ENCODE results near the gene GRB10. TPM values are rescaled to one million over a fixed set of nuclear protein-coding genes. Genes with fewer than 3 reads are reported as not detected.

The GRB10 gene
- total and polyA plus RNA-seq, 2 of the 8 experiments (the other 6 are each of a cell fraction or from before 2014, with no cell fraction given), result 35.7 to 97.0 TPM

DNA sequence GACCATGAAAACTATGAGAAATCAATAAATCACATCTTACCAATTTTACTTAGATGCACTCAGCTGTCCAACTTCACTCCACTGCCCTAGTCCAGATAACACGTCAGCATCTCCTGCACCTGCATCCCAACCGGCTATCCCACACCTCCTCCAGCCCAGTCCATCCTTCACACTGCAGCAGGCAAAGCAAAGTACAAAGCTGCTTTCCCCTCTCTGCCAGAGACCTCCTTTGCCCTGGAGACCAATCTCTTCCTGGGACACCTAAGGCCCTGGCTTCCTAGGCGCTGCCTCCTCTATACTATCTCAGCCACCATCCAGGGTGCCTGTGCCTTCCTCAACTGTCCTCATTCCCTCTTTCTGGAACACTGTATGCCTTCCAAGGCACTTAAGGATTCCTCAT is 127.2 kb downstream of the GRB10 start (continued):
- TF ChIP-seq RNF2 (IDR thresholded peaks at IDR 0.05; ENCODE audit: borderline replicate concordance, low read depth, low read length, missing control alignments, poor library complexity, severe bottlenecking), result no peak
- no peak for TF ChIP-seq SP4 (IDR thresholded peaks at IDR 0.05; ENCODE audit: low read length)

All from H1 (cell line).